Keratinocyte (primary cell): ENCODE data around the gene BRSK1. TPM values are rescaled to one million over a fixed set of nuclear protein-coding genes. Genes with fewer than 3 reads are reported as not detected.

Experiments used
- DNase-seq: peaks from one replicate; pipeline ENCODE4 v3.0.0-alpha.2; 2011; ENCODE audit warnings: low read depth, missing footprints, low spot score
- FAIRE-seq: peaks from 2 replicates; lab custom pipeline; 2011; peaks lifted over from hg19 to GRCh38; lab: Jason Lieb, UNC
- H2AFZ ChIP-seq: 2 replicates; pipeline ENCODE4 v1.6.0; 2012; ENCODE audit warnings: low read length, control low read depth, inconsistent platforms; ENCODE audit not compliant: control insufficient read depth
- H3K27ac ChIP-seq: 2 replicates; pipeline ENCODE4 v1.5.1; 2011; ENCODE audit warnings: low read length; ENCODE audit not compliant: control insufficient read depth, insufficient read depth
- H3K27me3 ChIP-seq: 3 replicates; pipeline ENCODE4 v1.6.0; 2011; ENCODE audit warnings: low read length; ENCODE audit not compliant: control insufficient read depth, insufficient read depth; ENCODE audit errors: extremely low read depth
- H3K36me3 ChIP-seq, 2 experiments: 2 replicates in 1 of 2; 3 replicates in 1 of 2; pipeline ENCODE4 v1.5.1; 2011; ENCODE audit warnings: low read length in 2 of 2, mild to moderate bottlenecking in 1 of 2; ENCODE audit not compliant: control insufficient read depth in 2 of 2, insufficient read depth in 2 of 2; ENCODE audit errors: extremely low read depth in 1 of 2
- H3K4me1 ChIP-seq: 3 replicates; pipeline ENCODE4 v1.5.1; 2011; ENCODE audit warnings: low read length; ENCODE audit not compliant: control insufficient read depth, insufficient read depth; ENCODE audit errors: extremely low read depth
- H3K4me2 ChIP-seq: 3 replicates; pipeline ENCODE4 v1.6.0; 2011; ENCODE audit warnings: low read depth, low read length; ENCODE audit not compliant: control insufficient read depth, insufficient read depth; ENCODE audit errors: extremely low read depth
- H3K4me3 ChIP-seq, 3 experiments: fragments of 200-600 bp in 1 of 3; sonication (generic) in 1 of 3; 2 replicates in 2 of 3; 3 replicates in 1 of 3; pipeline ENCODE4 v1.5.1; 2011 to 2016; ENCODE audit warnings: low read length in 3 of 3, mild to moderate bottlenecking in 3 of 3, control low read depth in 2 of 3, inconsistent platforms in 1 of 3, low read depth in 1 of 3, mixed read lengths in 1 of 3, mixed run types in 1 of 3, moderate library complexity in 1 of 3; ENCODE audit not compliant: control insufficient read depth in 2 of 3, insufficient read depth in 2 of 3; ENCODE audit errors: extremely low read depth in 1 of 3
- H3K79me2 ChIP-seq: 2 replicates; pipeline ENCODE4 v1.6.0; 2012; ENCODE audit warnings: low read length; ENCODE audit not compliant: control insufficient read depth, insufficient read depth
- H3K9ac ChIP-seq: 3 replicates; pipeline ENCODE4 v1.6.0; 2011; ENCODE audit warnings: low read length; ENCODE audit not compliant: control insufficient read depth, insufficient read depth; ENCODE audit errors: extremely low read depth
- H3K9me1 ChIP-seq: 3 replicates; pipeline ENCODE4 v1.6.0; 2011; ENCODE audit warnings: low read length; ENCODE audit not compliant: control insufficient read depth, insufficient read depth; ENCODE audit errors: extremely low read depth
- H3K9me3 ChIP-seq: 2 replicates; pipeline ENCODE4 v1.5.1; 2012; ENCODE audit warnings: low read depth, low read length; ENCODE audit not compliant: control insufficient read depth
- H4K20me1 ChIP-seq: 3 replicates; pipeline ENCODE4 v1.6.0; 2011; ENCODE audit warnings: low read length; ENCODE audit not compliant: control insufficient read depth, insufficient read depth; ENCODE audit errors: extremely low read depth
- CTCF ChIP-seq, 3 experiments: IDR thresholded peaks in 1 of 3; conservative IDR thresholded peaks in 1 of 3; optimal IDR thresholded peaks in 1 of 3; 2 replicates in 2 of 3; 3 replicates in 1 of 3; pipeline versions ENCODE3 to v1.5.1; 2011; ENCODE audit warnings: low read length in 3 of 3, mild to moderate bottlenecking in 3 of 3, moderate library complexity in 2 of 3, control low read depth in 1 of 3, inconsistent platforms in 1 of 3; ENCODE audit not compliant: insufficient read depth in 2 of 3; ENCODE audit errors: extremely low read depth in 1 of 3
- EZH2 ChIP-seq: IDR thresholded peaks from one replicate; pipeline ENCODE4 v1.6.1; 2012; ENCODE audit warnings: inconsistent platforms, mild to moderate bottlenecking, low read length, moderate library complexity
- dilution Hi-C: fragments of 300-500 bp; cut with MboI; formaldehyde crosslinking; loops from one replicate; pipeline ENCODE4 v1.7.0; 2020; ENCODE audit warnings: low sequenced_read_pairs; ENCODE audit not compliant: extremely low pct_ligation_motif_present
- polyA plus RNA-seq, 5 experiments: library from polyadenylated mRNA; depleted of rRNA in 3 of 5; stranded (reverse) in 3 of 5; stranded (forward) in 1 of 5; unstranded in 1 of 5; fragments of >200 nt; gene quantifications; 1 replicate in 1 of 5; 2 replicates in 3 of 5; 3 replicates in 1 of 5; pipeline versions ENCODE4 v1.2.1 to v1.2.3, GENCODE V29; 2011 to 2012; ENCODE audit warnings: missing spikeins in 2 of 5, low read depth in 1 of 5, low replicate concordance in 1 of 5

BRSK1 gene
- polyA plus RNA-seq, 1 donor (not counting 4 experiments of a cell fraction or from before 2014, with no cell fraction given): 0.46 TPM

- Histone ChIP-seq H3K9ac (no peak overlapping the region), H3K4me2 (no peak overlapping the region), H3K9me3 (no peaks in the 10 kb centered on the region), H3K36me3 (peaks cover 16 to 22% of the 10 kb centered on the region in 2 experiments), H3K4me3 (no peak overlapping the region), H3K9me1 (no peaks in the 10 kb centered on the region), H3K79me2 (no peaks in the 10 kb centered on the region), H2AFZ (no peak overlapping the region), H3K27me3 (no peaks in the 10 kb centered on the region), H3K4me1 (no peaks in the 10 kb centered on the region), H4K20me1 (no peaks in the 10 kb centered on the region), H3K27ac (no peak overlapping the region)
- no peak for TF ChIP-seq CTCF (optimal IDR thresholded peaks at IDR 0.05 in 1 of 3, IDR thresholded peaks at IDR 0.05 in 1 of 3, conservative IDR thresholded peaks at IDR 0.05 in 1 of 3; ENCODE audit: extremely low read depth in 1 of 3, insufficient read depth in 2 of 3, low read length in 3 of 3)
- no peak for TF ChIP-seq EZH2
- dilution Hi-C loops: no loop called here
- DNase-seq (no peak), FAIRE-seq (no peak)
Measured at GRCh38 chr19:55272142-55272541, 11.7 kb upstream of the BRSK1 start.

GRCh38 chr19:55273978-55274707, 9.7 kb upstream of the BRSK1 start:
- H3K36me3 ChIP-seq: peaks cover 18 to 25% of the 10 kb centered on the region in 2 experiments
- H3K4me1 ChIP-seq: peaks cover 4% of the 10 kb centered on the region
- no peaks in the 10 kb centered on the region for H3K27me3 ChIP-seq
- TF ChIP-seq CTCF (optimal IDR thresholded peaks at IDR 0.05 in 1 of 3, IDR thresholded peaks at IDR 0.05 in 1 of 3, conservative IDR thresholded peaks at IDR 0.05 in 1 of 3; ENCODE audit: extremely low read depth in 1 of 3, insufficient read depth in 2 of 3, low read length in 3 of 3) (no peak), EZH2 (no peak)
- no peak overlapping the region for H3K9ac ChIP-seq
- DNase-seq (no peak), FAIRE-seq (no peak)
- dilution Hi-C loops: no loop called here
- H3K9me1 ChIP-seq: no peaks in the 10 kb centered on the region
- H3K4me2 ChIP-seq: no peak overlapping the region
- no peaks in the 10 kb centered on the region for H3K9me3 ChIP-seq
- peaks cover 4% of the 10 kb centered on the region for H3K79me2 ChIP-seq
- H3K27ac ChIP-seq: no peak overlapping the region
- H4K20me1 ChIP-seq: no peaks in the 10 kb centered on the region
- no peak overlapping the region for H3K4me3 ChIP-seq
- H2AFZ ChIP-seq: no peak overlapping the region
